ENCODE results near the gene LHX1.

The LHX1 gene

DNA sequence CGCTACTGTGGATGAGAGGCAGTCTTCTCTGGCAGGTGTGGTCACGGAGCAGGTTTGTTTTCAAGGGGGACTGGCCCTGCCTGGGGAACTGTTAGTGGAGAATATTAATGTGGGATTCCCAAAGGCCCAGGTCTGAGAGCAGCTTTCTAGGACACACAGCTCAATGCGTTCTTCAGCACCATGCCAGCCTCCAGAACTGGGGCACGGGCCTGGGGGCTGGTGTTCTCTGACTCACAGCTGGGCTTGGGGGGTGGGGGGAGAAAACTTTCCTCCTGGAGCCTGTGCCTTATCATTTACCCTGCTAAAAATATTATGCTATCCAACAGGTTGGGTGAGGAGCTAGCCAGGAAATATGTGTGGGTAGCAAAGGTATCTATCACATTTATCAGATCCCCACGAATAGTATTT lies 13.5 kb upstream of the LHX1 start:
- H3K9ac ChIP-seq (ENCODE audit: low read depth, low read length), result no peak overlapping the region
- ATAC-seq (ENCODE audit: insufficient read depth, low read depth), result no peak

GRCh38 chr17:36926226-36926625 lies 11.0 kb upstream of the LHX1 start:
- no peaks in the 10 kb centered on the region for H3K4me1 ChIP-seq (ENCODE audit: insufficient read depth, low read length)
- no peak for ATAC-seq (ENCODE audit: insufficient read depth, low read depth)
- no peak overlapping the region for H3K4me3 ChIP-seq (ENCODE audit: low read depth in 1 of 2, low read length in 2 of 2)
- no peaks in the 10 kb centered on the region for H3K79me2 ChIP-seq (ENCODE audit: insufficient read depth, low read length)
- H2AFZ ChIP-seq (ENCODE audit: low read depth, low read length), result no peak overlapping the region
- peaks cover 42% of the 10 kb centered on the region for H3K27me3 ChIP-seq (ENCODE audit: insufficient read depth, low read length, poor library complexity)
- no peak overlapping the region for H3K9ac ChIP-seq (ENCODE audit: low read depth, low read length)
- no peaks in the 10 kb centered on the region for H3K36me3 ChIP-seq (ENCODE audit: insufficient read depth, low read length)
- TF ChIP-seq, protein P1, sequence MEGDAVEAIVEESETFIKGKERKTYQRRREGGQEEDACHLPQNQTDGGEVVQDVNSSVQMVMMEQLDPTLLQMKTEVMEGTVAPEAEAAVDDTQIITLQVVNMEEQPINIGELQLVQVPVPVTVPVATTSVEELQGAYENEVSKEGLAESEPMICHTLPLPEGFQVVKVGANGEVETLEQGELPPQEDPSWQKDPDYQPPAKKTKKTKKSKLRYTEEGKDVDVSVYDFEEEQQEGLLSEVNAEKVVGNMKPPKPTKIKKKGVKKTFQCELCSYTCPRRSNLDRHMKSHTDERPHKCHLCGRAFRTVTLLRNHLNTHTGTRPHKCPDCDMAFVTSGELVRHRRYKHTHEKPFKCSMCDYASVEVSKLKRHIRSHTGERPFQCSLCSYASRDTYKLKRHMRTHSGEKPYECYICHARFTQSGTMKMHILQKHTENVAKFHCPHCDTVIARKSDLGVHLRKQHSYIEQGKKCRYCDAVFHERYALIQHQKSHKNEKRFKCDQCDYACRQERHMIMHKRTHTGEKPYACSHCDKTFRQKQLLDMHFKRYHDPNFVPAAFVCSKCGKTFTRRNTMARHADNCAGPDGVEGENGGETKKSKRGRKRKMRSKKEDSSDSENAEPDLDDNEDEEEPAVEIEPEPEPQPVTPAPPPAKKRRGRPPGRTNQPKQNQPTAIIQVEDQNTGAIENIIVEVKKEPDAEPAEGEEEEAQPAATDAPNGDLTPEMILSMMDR (IDR thresholded peaks at IDR 0.05; ENCODE audit: borderline replicate concordance, extremely low read depth, low read length, poor library complexity, severe bottlenecking), result no peak
- TF ChIP-seq EZH2 (IDR thresholded peaks at IDR 0.05; ENCODE audit: borderline replicate concordance, low read depth, low read length, severe bottlenecking), result no peak
- no peaks in the 10 kb centered on the region for H3K9me3 ChIP-seq (ENCODE audit: insufficient read depth, low read length, severe bottlenecking)
- H3K27ac ChIP-seq (ENCODE audit: low read length), result no peak overlapping the region
- H3K4me2 ChIP-seq (ENCODE audit: insufficient read depth, low read length), result no peak overlapping the region
- H4K20me1 ChIP-seq (ENCODE audit: insufficient read depth, low read length), result peaks cover 2% of the 10 kb centered on the region; the same call in 1 of the 2 replicates
- DNase-seq, result no peak

More for the DNA sequence above, 13.5 kb upstream of the LHX1 start:
- Histone ChIP-seq H3K9me3 (ENCODE audit: insufficient read depth, low read length, severe bottlenecking) (no peaks in the 10 kb centered on the region), H3K4me3 (ENCODE audit: low read depth in 1 of 2, low read length in 2 of 2) (no peak overlapping the region), H3K36me3 (ENCODE audit: insufficient read depth, low read length) (no peaks in the 10 kb centered on the region), H3K27ac (ENCODE audit: low read length) (no peak overlapping the region), H4K20me1 (ENCODE audit: insufficient read depth, low read length) (no peaks in the 10 kb centered on the region), H2AFZ (ENCODE audit: low read depth, low read length) (no peak overlapping the region), H3K4me2 (ENCODE audit: insufficient read depth, low read length) (no peak overlapping the region), H3K27me3 (ENCODE audit: insufficient read depth, low read length, poor library complexity) (peaks cover 31% of the 10 kb centered on the region), H3K4me1 (ENCODE audit: insufficient read depth, low read length) (no peaks in the 10 kb centered on the region), H3K79me2 (ENCODE audit: insufficient read depth, low read length) (no peaks in the 10 kb centered on the region)
- no peak for DNase-seq
- TF ChIP-seq, protein P1 (IDR thresholded peaks at IDR 0.05; ENCODE audit: borderline replicate concordance, extremely low read depth, low read length, poor library complexity, severe bottlenecking), result no peak
- TF ChIP-seq EZH2 (IDR thresholded peaks at IDR 0.05; ENCODE audit: borderline replicate concordance, low read depth, low read length, severe bottlenecking), result no peak

DNA sequence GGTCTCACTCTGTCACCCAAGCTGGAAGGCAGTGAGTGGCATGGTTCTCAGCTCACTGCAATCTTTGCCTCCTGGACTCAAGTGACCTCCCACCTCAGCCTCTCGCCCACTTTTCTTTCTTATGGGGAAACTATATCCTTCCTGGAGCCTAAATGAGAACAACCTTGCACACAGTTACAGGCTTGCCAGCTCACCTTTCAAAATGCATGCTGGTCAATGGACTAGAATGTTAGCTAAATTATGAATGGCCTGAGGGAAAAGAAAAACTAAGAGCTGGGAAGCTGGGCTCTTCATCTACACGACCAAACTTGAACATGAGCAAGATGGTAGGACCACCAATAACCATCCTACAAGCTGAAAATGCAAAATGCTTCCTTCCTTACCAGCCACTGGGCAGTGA lies 10.6 kb upstream of the LHX1 start:
- H3K27me3 ChIP-seq (ENCODE audit: insufficient read depth, low read length, poor library complexity), result peaks cover 40% of the 10 kb centered on the region
- H3K36me3 ChIP-seq (ENCODE audit: insufficient read depth, low read length), result no peaks in the 10 kb centered on the region
- H3K79me2 ChIP-seq (ENCODE audit: insufficient read depth, low read length), result no peaks in the 10 kb centered on the region
- no peak overlapping the region for H3K4me3 ChIP-seq (ENCODE audit: low read depth in 1 of 2, low read length in 2 of 2)
- H3K4me1 ChIP-seq (ENCODE audit: insufficient read depth, low read length), result no peaks in the 10 kb centered on the region
- no peak overlapping the region for H3K4me2 ChIP-seq (ENCODE audit: insufficient read depth, low read length)
- peaks cover 3% of the 10 kb centered on the region; the same call in 1 of the 2 replicates for H4K20me1 ChIP-seq (ENCODE audit: insufficient read depth, low read length)
- TF ChIP-seq, protein P1 (IDR thresholded peaks at IDR 0.05; ENCODE audit: borderline replicate concordance, extremely low read depth, low read length, poor library complexity, severe bottlenecking), result no peak
- no peak for TF ChIP-seq EZH2 (IDR thresholded peaks at IDR 0.05; ENCODE audit: borderline replicate concordance, low read depth, low read length, severe bottlenecking)
- H3K9me3 ChIP-seq (ENCODE audit: insufficient read depth, low read length, severe bottlenecking), result no peaks in the 10 kb centered on the region
- no peak overlapping the region for H3K27ac ChIP-seq (ENCODE audit: low read length)
- no peak overlapping the region for H3K9ac ChIP-seq (ENCODE audit: low read depth, low read length)
- no peak overlapping the region for H2AFZ ChIP-seq (ENCODE audit: low read depth, low read length)
- ATAC-seq (ENCODE audit: insufficient read depth, low read depth), result no peak
- no peak for DNase-seq

Data from DND-41 (cell line).